WTC11 (cell line): Measurements from ENCODE around the gene NFX1. TPM values are rescaled to one million over a fixed set of nuclear protein-coding genes. Genes with fewer than 3 reads are reported as not detected.

Experiments
- ATAC-seq: fragments of 200-7000 bp; cut with Tn5 transposase; 2 replicates; pipeline ENCODE4 v1.10.0; 2021; ENCODE audit warnings: mild to moderate bottlenecking, moderate library complexity
- CTCF ChIA-PET: fragments of 300-600 bp; sonication (Branson Sonifier 250); formaldehyde crosslinking; loops from one replicate; lab custom pipeline; 2021; ENCODE audit warnings: antibody characterized with exemption; lab: Charles Lee
- POLR2A ChIA-PET: fragments of 350-600 bp; sonication (Branson Sonifier 250); formaldehyde crosslinking; loops from one replicate; lab custom pipeline; 2021; ENCODE audit warnings: antibody characterized with exemption; lab: Charles Lee
- DNase-seq: peaks from one replicate; pipeline ENCODE4 v3.0.0; 2021; ENCODE audit warnings: low spot score
- H3K27ac Mint-ChIP-seq: 2 replicates; pipeline ENCODE4 v1.8.0; 2021; ENCODE audit warnings: mixed read lengths
- H3K27me3 Mint-ChIP-seq: 2 replicates; pipeline ENCODE4 v1.8.0; 2021; ENCODE audit warnings: low read depth, mild to moderate bottlenecking, moderate library complexity, mixed read lengths
- H3K36me3 Mint-ChIP-seq: 2 replicates; pipeline ENCODE4 v1.8.0; 2021; ENCODE audit warnings: mixed read lengths
- H3K4me1 Mint-ChIP-seq: 2 replicates; pipeline ENCODE4 v1.8.0; 2022; ENCODE audit warnings: mixed read lengths
- H3K4me3 Mint-ChIP-seq: 2 replicates; pipeline ENCODE4 v1.8.0; 2021; ENCODE audit warnings: mild to moderate bottlenecking, moderate library complexity, mixed read lengths
- H3K9me3 Mint-ChIP-seq: 2 replicates; pipeline ENCODE4 v1.8.0; 2021; ENCODE audit warnings: mixed read lengths
- ATF1 ChIP-seq: sonication (generic); formaldehyde crosslinking; IDR thresholded peaks from 2 replicates; pipeline ENCODE4 v1.8.1; 2023; ENCODE audit warnings: mild to moderate bottlenecking, moderate library complexity, missing genetic modification reagents
- CDX4 ChIP-seq: fragments of 250-450 bp; sonication (Bioruptor Pico); IDR thresholded peaks from 2 replicates; pipeline ENCODE4 v1.9.0; 2021; ENCODE audit warnings: moderate library complexity, mild to moderate bottlenecking, inconsistent platforms, borderline replicate concordance
- CTCF ChIP-seq: fragments of 200-600 bp; IDR thresholded peaks from 2 replicates; pipeline ENCODE4 v1.8.0; 2022; ENCODE audit warnings: antibody characterized with exemption
- E2F5 ChIP-seq: sonication (generic); formaldehyde crosslinking; IDR thresholded peaks from 2 replicates; pipeline ENCODE4 v1.8.1; 2022; ENCODE audit warnings: mild to moderate bottlenecking, moderate library complexity, missing genetic modification reagents
- FOXP4 ChIP-seq: sonication (generic); formaldehyde crosslinking; IDR thresholded peaks from 2 replicates; pipeline ENCODE4 v1.8.0; 2022; ENCODE audit warnings: mild to moderate bottlenecking, missing genetic modification reagents
- NR1H2 ChIP-seq: sonication (generic); formaldehyde crosslinking; IDR thresholded peaks from 2 replicates; pipeline ENCODE4 v1.9.0; 2021; ENCODE audit warnings: mild to moderate bottlenecking, moderate library complexity, missing genetic modification reagents
- OVOL2 ChIP-seq: fragments of 250-450 bp; sonication (Bioruptor Pico); IDR thresholded peaks from 2 replicates; pipeline ENCODE4 v1.9.0; 2021; ENCODE audit warnings: mild to moderate bottlenecking, borderline replicate concordance
- PRDM15 ChIP-seq: sonication (generic); formaldehyde crosslinking; IDR thresholded peaks from 2 replicates; pipeline ENCODE4 v1.8.0; 2022; ENCODE audit warnings: missing genetic modification reagents
- SMAD3 ChIP-seq: sonication (generic); formaldehyde crosslinking; IDR thresholded peaks from 2 replicates; pipeline ENCODE4 v1.8.0; 2022; ENCODE audit warnings: missing genetic modification reagents, mild to moderate bottlenecking, borderline replicate concordance
- SP1 ChIP-seq: sonication (generic); formaldehyde crosslinking; conservative IDR thresholded peaks from 2 replicates; pipeline ENCODE4 v1.8.1; 2022; ENCODE audit warnings: missing genetic modification reagents
- TCF7 ChIP-seq: sonication (generic); formaldehyde crosslinking; IDR thresholded peaks from 2 replicates; pipeline ENCODE4 v1.8.0; 2022; ENCODE audit warnings: mild to moderate bottlenecking, low read depth, missing genetic modification reagents, moderate library complexity
- ZMAT4 ChIP-seq: fragments of 250-450 bp; sonication (Bioruptor Pico); IDR thresholded peaks from 2 replicates; pipeline ENCODE4 v1.9.0; 2021; ENCODE audit warnings: mild to moderate bottlenecking
- ZNF232 ChIP-seq: sonication (generic); formaldehyde crosslinking; IDR thresholded peaks from 2 replicates; pipeline ENCODE4 v1.8.0; 2022; ENCODE audit warnings: mild to moderate bottlenecking, missing genetic modification reagents
- ZNF281 ChIP-seq: sonication (generic); formaldehyde crosslinking; IDR thresholded peaks from 2 replicates; pipeline ENCODE4 v1.8.0; 2023; ENCODE audit warnings: mild to moderate bottlenecking, missing genetic modification reagents
- ZNF423 ChIP-seq: fragments of 250-450 bp; sonication (Bioruptor Pico); IDR thresholded peaks from 2 replicates; pipeline ENCODE4 v2.1.2; 2022; ENCODE audit warnings: mild to moderate bottlenecking, moderate library complexity
- total RNA-seq: library from RNA; stranded (reverse); gene quantifications from 3 replicates; pipeline ENCODE4 v1.2.3, GENCODE V29; 2021

The NFX1 gene
- total RNA-seq, 1 experiment from 2014 or later, result 30.9 TPM

- Mint-ChIP-seq H3K9me3 (no peaks in the 10 kb centered on the region), H3K4me1 (no peaks in the 10 kb centered on the region), H3K27me3 (no peaks in the 10 kb centered on the region), H3K27ac (no peak overlapping the region), H3K4me3 (no peak overlapping the region), H3K36me3 (peaks cover 58% of the 10 kb centered on the region)
- no peak for DNase-seq
- no peak for ATAC-seq
- ChIA-PET POLR2A (interaction anchor here (1.0 kb wide), 1 partner anchor 13 kb away, joined by 4 read pairs; no protein-coding TSS in a partner anchor), CTCF (no interaction called here)
- no peak for TF ChIP-seq OVOL2 (CRISPR knock-in tag)
- TF ChIP-seq CTCF, result no peak
- no peak for TF ChIP-seq SP1 (CRISPR knock-in tag)
- TF ChIP-seq SMAD3, result no peak
- no peak for TF ChIP-seq ZNF232
Observed at GRCh38 chr9:33273266-33273971, 16.9 kb upstream of the NFX1 start.

- DNase-seq (no peak), ATAC-seq (no peak)
- H3K4me3 Mint-ChIP-seq, result no peak overlapping the region
- TF ChIP-seq ZMAT4 (CRISPR knock-in tag) (no peak), NR1H2 (CRISPR knock-in tag) (no peak), PRDM15 (no peak), E2F5 (no peak), FOXP4 (no peak), CDX4 (CRISPR knock-in tag) (no peak), TCF7 (CRISPR knock-in tag) (no peak), ZNF281 (CRISPR knock-in tag) (no peak), ATF1 (no peak), ZNF423 (no peak)
- CTCF ChIA-PET, result no interaction called here
- no peaks in the 10 kb centered on the region for H3K4me1 Mint-ChIP-seq
- no peaks in the 10 kb centered on the region for H3K9me3 Mint-ChIP-seq
- H3K27me3 Mint-ChIP-seq, result no peaks in the 10 kb centered on the region
- POLR2A ChIA-PET, result interaction anchor here (1.0 kb wide), 1 partner anchor 13 kb away, joined by 4 read pairs; no protein-coding TSS in a partner anchor
- H3K27ac Mint-ChIP-seq, result no peak overlapping the region
- peaks cover 60% of the 10 kb centered on the region for H3K36me3 Mint-ChIP-seq
Observed at GRCh38 chr9:33273972-33274328, 16.4 kb upstream of the NFX1 start.
